Measurements from ENCODE around the gene GPX6. TPM values are rescaled to one million over a fixed set of nuclear protein-coding genes. Genes with fewer than 3 reads are reported as not detected.
"Not testable (repeated sequence)": the region's sequence is repeated elsewhere in the genome, so short reads cannot be mapped to it uniquely, and the experiment has no call there.

Gene GPX6
- total and polyA plus RNA-seq, 12 donors = not detected

DNA sequence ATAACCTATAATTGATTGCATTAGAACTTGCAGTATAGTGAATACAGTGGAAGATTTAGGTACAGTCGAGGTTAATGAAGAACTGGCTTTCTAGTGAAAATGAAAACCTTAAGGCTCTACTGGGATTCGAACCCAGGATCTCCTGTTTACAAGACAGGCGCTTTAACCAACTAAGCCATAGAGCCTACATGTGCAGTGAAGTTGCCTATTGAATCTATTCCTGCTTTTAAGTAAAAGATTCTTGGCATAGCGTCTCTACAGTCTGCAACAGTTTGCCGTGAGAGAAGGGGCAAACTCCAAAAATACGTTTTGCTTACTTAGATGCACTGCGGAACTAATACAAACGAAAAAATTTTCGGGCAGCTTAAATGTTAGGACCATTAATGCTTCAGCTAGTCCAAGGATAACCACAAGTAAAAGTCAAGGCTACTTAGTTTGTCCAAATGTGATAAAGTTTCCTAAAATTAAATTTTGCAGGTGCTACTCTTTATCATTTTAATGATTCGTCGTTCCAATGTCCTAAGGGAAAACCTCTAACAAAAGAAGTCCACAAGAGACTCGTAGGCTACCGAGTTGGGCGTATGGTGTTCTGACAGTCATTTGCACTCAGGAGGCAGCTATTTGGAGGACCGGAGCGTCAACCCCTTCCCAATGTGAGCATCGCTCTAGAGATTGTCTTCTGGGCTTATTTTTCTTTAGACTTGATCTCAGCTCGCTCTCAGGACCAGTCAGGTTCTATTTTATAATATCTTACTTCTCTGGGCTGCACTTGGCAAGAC lies 41.0 kb downstream of the GPX6 start:
- no peaks in the 10 kb centered on the region for H3K9me3 ChIP-seq
- WGBS, 2 donors = 2 to 4% methylated on average over 18 of the region's 18 CpGs
- intact Hi-C loops (cut with DNase I) = no loop called here
- H3K4me1 ChIP-seq = no peaks in the 10 kb centered on the region
- peak in 1 of 8 donors; percentile 55 for ATAC-seq
- no peak for DNase-seq
- no peak overlapping the region for H3K27ac ChIP-seq
- peak overlapping the region in 2 of 10 donors; percentile 7 to 9 for H3K4me3 ChIP-seq
- peaks cover 0 to 83% (median 63%) of the 10 kb centered on the region in 7 donors for H3K27me3 ChIP-seq
- no peaks in the 10 kb centered on the region for H3K36me3 ChIP-seq
- TF ChIP-seq, protein P1, sequence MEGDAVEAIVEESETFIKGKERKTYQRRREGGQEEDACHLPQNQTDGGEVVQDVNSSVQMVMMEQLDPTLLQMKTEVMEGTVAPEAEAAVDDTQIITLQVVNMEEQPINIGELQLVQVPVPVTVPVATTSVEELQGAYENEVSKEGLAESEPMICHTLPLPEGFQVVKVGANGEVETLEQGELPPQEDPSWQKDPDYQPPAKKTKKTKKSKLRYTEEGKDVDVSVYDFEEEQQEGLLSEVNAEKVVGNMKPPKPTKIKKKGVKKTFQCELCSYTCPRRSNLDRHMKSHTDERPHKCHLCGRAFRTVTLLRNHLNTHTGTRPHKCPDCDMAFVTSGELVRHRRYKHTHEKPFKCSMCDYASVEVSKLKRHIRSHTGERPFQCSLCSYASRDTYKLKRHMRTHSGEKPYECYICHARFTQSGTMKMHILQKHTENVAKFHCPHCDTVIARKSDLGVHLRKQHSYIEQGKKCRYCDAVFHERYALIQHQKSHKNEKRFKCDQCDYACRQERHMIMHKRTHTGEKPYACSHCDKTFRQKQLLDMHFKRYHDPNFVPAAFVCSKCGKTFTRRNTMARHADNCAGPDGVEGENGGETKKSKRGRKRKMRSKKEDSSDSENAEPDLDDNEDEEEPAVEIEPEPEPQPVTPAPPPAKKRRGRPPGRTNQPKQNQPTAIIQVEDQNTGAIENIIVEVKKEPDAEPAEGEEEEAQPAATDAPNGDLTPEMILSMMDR (IDR thresholded peaks at IDR 0.05) = no peak

DNA sequence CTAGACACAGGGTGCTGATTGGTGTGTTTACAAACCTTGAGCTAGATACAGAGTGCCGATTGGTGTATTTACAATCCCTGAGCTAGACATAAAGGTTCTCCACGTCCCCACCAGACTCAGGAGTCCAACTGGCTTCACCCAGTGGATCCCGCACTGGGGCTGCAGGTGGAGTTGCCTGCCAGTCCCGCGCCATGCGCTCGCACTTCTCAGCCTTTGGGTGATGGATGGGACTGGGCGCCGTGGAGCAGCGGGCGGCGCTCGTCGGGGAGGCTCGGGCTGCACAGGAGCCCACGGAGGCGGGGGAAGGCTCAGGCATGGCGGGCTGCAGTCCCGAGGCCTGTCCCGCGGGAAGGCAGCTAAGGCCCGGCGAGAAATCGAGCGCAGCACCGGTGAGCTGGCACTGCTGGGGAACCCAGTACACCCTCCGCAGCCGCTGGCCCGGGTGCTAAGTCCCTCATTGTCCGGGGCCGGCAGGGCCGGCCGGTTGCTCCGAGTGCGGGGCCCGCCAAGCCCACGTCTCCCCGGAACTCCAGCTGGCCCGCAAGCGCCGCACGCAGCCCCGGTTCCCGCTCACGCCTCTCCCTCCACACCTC lies 46.3 kb downstream of the GPX6 start:
- H3K4me1 ChIP-seq; H3K9me3 ChIP-seq; H3K27ac ChIP-seq; ATAC-seq; H3K36me3 ChIP-seq; intact Hi-C loops (cut with DNase I); DNase-seq; H3K4me3 ChIP-seq: not testable (repeated sequence)
- peaks cover 0 to 59% (median 38%) of the 10 kb centered on the region in 7 donors for H3K27me3 ChIP-seq
- 93 to 94% methylated on average over 36 to 45 of the region's 45 CpGs for WGBS, 2 donors

DNA sequence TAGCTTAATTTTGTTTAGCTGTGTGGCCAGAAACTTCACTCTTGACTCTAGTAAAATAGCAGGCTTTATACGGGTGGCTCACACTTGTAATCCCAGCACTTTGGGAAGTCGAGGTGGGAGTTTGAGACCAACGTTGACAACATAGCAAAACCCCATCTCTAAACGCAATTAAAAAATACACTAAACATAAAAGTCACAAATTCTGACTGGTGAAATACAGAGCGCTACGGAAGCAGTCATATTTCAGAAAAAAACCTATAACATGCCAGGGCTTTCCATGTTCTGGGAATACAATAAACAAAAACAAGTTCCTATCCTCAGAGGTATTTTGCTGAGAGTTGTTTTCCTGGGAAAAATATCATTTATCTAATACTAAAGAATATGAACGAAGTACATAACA lies 47.5 kb downstream of the GPX6 start:
- H3K27me3 ChIP-seq = peaks cover 0 to 61% (median 32%) of the 10 kb centered on the region in 7 donors
- intact Hi-C loops (cut with DNase I) = no loop called here
- H3K4me3 ChIP-seq = no peak overlapping the region
- no peaks in the 10 kb centered on the region for H3K36me3 ChIP-seq
- H3K27ac ChIP-seq = no peak overlapping the region
- DNase-seq = no peak
- ATAC-seq = no peak
- TF ChIP-seq, protein P1 (IDR thresholded peaks at IDR 0.05) = no peak
- peaks cover 0 to 7% (median 0%) of the 10 kb centered on the region in 11 donors for H3K9me3 ChIP-seq
- H3K4me1 ChIP-seq = no peaks in the 10 kb centered on the region
- WGBS, 2 donors = 73 to 84% methylated on average over 7 of the region's 7 CpGs

DNA sequence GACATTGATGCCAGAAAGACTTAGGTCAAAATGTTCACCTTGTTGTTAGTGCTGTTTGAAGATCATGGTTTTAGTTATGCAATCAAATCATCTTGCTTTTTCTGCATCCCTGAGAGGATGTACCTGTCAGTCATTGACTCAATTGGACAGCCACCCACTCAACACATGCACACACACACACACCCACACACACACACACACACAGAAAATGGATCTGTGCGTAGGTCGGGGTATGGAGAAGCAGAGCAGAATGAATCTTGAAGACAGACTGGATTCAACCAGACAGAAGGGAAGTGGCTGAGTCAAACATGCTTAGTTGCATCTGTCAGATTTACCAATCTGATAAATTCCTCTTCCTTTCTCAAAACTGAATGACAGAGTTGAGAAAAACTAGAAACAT lies 53.2 kb downstream of the GPX6 start:
- 42 to 49% methylated on average over 2 of the region's 2 CpGs for WGBS, 2 donors
- TF ChIP-seq, protein P1 (IDR thresholded peaks at IDR 0.05) = no peak
- no peak for ATAC-seq
- DNase-seq = no peak
- Histone ChIP-seq H3K27ac (no peak overlapping the region), H3K4me3 (no peak overlapping the region), H3K9me3 (no peaks in the 10 kb centered on the region), H3K36me3 (no peaks in the 10 kb centered on the region), H3K27me3 (peaks cover 0 to 94% (median 70%) of the 10 kb centered on the region in 7 donors), H3K4me1 (no peaks in the 10 kb centered on the region)
- intact Hi-C loops (cut with DNase I) = no loop called here

DNA sequence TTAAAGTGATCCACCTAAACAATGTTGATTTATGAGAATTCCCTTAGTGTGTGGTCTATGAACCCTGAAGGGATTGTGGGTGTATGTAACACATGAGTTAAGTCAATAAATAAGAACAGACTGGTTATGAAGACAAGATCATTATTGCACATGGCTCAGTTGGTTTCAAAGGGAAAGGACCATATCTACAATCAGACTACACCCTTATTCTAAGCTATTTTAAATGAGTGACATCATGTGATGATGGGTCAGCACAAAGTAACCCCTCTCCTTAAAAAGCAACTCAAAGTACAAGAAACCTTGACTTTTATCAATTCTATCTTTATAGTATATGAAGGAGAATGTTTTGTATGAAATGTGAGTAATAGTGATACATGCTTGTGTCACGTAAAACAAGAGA lies 57.0 kb downstream of the GPX6 start:
- intact Hi-C loops (cut with DNase I) = no loop called here
- no peak for DNase-seq
- H3K4me1 ChIP-seq = no peaks in the 10 kb centered on the region
- H3K4me3 ChIP-seq = no peak overlapping the region
- H3K27ac ChIP-seq = no peak overlapping the region
- TF ChIP-seq, protein P1 (IDR thresholded peaks at IDR 0.05) = no peak
- H3K27me3 ChIP-seq = peaks cover 4 to 95% (median 75%) of the 10 kb centered on the region in 7 donors
- H3K36me3 ChIP-seq = no peaks in the 10 kb centered on the region
- WGBS, 2 donors = 72 to 73% methylated on average over 1 of the region's 1 CpG
- ATAC-seq = no peak
- H3K9me3 ChIP-seq = no peaks in the 10 kb centered on the region

Measured in heart right ventricle (tissue), 16 donors.